IMR-90 (cell line): ENCODE results near the gene RRAGC. TPM values are rescaled to one million over a fixed set of nuclear protein-coding genes. Genes with fewer than 3 reads are reported as not detected.

Experiments
- ATAC-seq: fragments of 200-7000 bp; cut with Tn5 transposase; 2 replicates; pipeline ENCODE4 v1.9.1; 2020; ENCODE audit warnings: low read depth, mild to moderate bottlenecking, moderate library complexity
- BruUV-seq: library from RNA; stranded (reverse); fragments of 400-500 nt; replicated peaks from 2 replicates; lab custom pipeline; 2021; lab: Mats Ljungman, UMichigan
- CTCF ChIA-PET: fragments of 300-600 bp; formaldehyde crosslinking; extraction: SDS; loops from one replicate; lab custom pipeline; 2021; ENCODE audit warnings: antibody characterized with exemption; lab: Yijun Ruan, JAX
- POLR2A ChIA-PET: fragments of 300-600 bp; sonication (Branson Sonifier 250); formaldehyde crosslinking; loops from one replicate; lab custom pipeline; 2022; ENCODE audit warnings: antibody characterized with exemption; ENCODE audit not compliant: unreplicated experiment; lab: Charles Lee
- DNase-seq: peaks from one replicate; pipeline ENCODE4 v3.0.0; 2013
- H2AFZ ChIP-seq: replicated peaks from 2 replicates; pipeline ENCODE3; 2013; ENCODE audit warnings: low read length, mild to moderate bottlenecking; ENCODE audit not compliant: poor library complexity
- H2AK5ac ChIP-seq: 2 replicates; pipeline ENCODE4 v1.6.1; 2013; ENCODE audit warnings: low read depth, low read length, inconsistent platforms
- H2AK9ac ChIP-seq: replicated peaks from 2 replicates; pipeline ENCODE3; 2013; ENCODE audit warnings: mild to moderate bottlenecking, low read depth, low read length, moderate library complexity; ENCODE audit not compliant: poor library complexity
- H2BK120ac ChIP-seq: 2 replicates; pipeline ENCODE4 v1.6.1; 2013; ENCODE audit warnings: low read depth, low read length, inconsistent platforms
- H2BK15ac ChIP-seq: 3 replicates; pipeline ENCODE4 v1.6.1; 2013; ENCODE audit warnings: low read depth, low read length, inconsistent platforms
- H2BK20ac ChIP-seq: 2 replicates; pipeline ENCODE4 v1.6.1; 2013; ENCODE audit warnings: low read depth, mild to moderate bottlenecking, inconsistent platforms, low read length, moderate library complexity
- H2BK5ac ChIP-seq: 2 replicates; pipeline ENCODE4 v1.6.1; 2013; ENCODE audit warnings: mild to moderate bottlenecking, low read depth, low read length, inconsistent platforms; ENCODE audit not compliant: poor library complexity, severe bottlenecking
- H3K14ac ChIP-seq: replicated peaks from 2 replicates; pipeline ENCODE4 v1.6.1; 2013; ENCODE audit warnings: low read depth, low read length, inconsistent platforms
- H3K18ac ChIP-seq: 2 replicates; pipeline ENCODE4 v1.6.1; 2013; ENCODE audit warnings: low read depth, low read length, control low read depth
- H3K23ac ChIP-seq: 2 replicates; pipeline ENCODE4 v1.6.1; 2013; ENCODE audit warnings: low read depth, low read length, inconsistent platforms
- H3K27ac ChIP-seq: 2 replicates; pipeline ENCODE4 v1.5.1; 2013; ENCODE audit warnings: mild to moderate bottlenecking, control low read depth, low read length; ENCODE audit not compliant: insufficient read depth
- H3K27me3 ChIP-seq: 2 replicates; pipeline ENCODE4 v1.6.1; 2013; ENCODE audit warnings: low read length; ENCODE audit not compliant: control insufficient read depth, insufficient read depth
- H3K36me3 ChIP-seq: 2 replicates; pipeline ENCODE4 v1.6.1; 2013; ENCODE audit warnings: low read length, mixed read lengths; ENCODE audit not compliant: control insufficient read depth, insufficient read depth
- H3K4ac ChIP-seq: 2 replicates; pipeline ENCODE4 v1.6.1; 2013; ENCODE audit warnings: low read depth, low read length, inconsistent platforms
- H3K4me1 ChIP-seq: 2 replicates; pipeline ENCODE4 v1.6.1; 2013; ENCODE audit warnings: low read length, mixed read lengths; ENCODE audit not compliant: control insufficient read depth, insufficient read depth
- H3K4me2 ChIP-seq: 2 replicates; pipeline ENCODE4 v1.6.1; 2013; ENCODE audit warnings: low read depth, mild to moderate bottlenecking, control low read depth, low read length, moderate library complexity
- H3K4me3 ChIP-seq: 2 replicates; pipeline ENCODE4 v1.5.1; 2013; ENCODE audit warnings: low read depth, mild to moderate bottlenecking, control low read depth, low read length, moderate library complexity; ENCODE audit not compliant: insufficient read depth
- H3K56ac ChIP-seq: 2 replicates; pipeline ENCODE4 v1.6.1; 2013; ENCODE audit warnings: low read length, inconsistent platforms; ENCODE audit not compliant: insufficient read depth; ENCODE audit errors: extremely low read depth
- H3K79me1 ChIP-seq, 2 experiments: 2 replicates each; pipeline ENCODE4 v1.6.1; 2013; ENCODE audit warnings: low read length in 2 of 2, inconsistent platforms in 1 of 2, low read depth in 1 of 2
- H3K9ac ChIP-seq: 2 replicates; pipeline ENCODE4 v1.6.1; 2013; ENCODE audit warnings: low read depth, low read length, control low read depth
- H3K9me1 ChIP-seq: 2 replicates; pipeline ENCODE4 v1.6.1; 2013; ENCODE audit warnings: low read length, inconsistent platforms; ENCODE audit not compliant: insufficient read depth
- H3K9me3 ChIP-seq: 2 replicates; pipeline ENCODE4 v1.6.1; 2013; ENCODE audit warnings: low read length; ENCODE audit not compliant: control insufficient read depth, insufficient read depth
- H4K20me1 ChIP-seq: 2 replicates; pipeline ENCODE4 v1.6.1; 2013; ENCODE audit warnings: low read length, inconsistent platforms; ENCODE audit not compliant: insufficient read depth
- H4K5ac ChIP-seq: 2 replicates; pipeline ENCODE4 v1.6.1; 2013; ENCODE audit warnings: mild to moderate bottlenecking, low read depth, low read length, control low read depth
- H4K8ac ChIP-seq, 2 experiments: 2 replicates each; pipeline ENCODE4 v1.6.1; 2013; ENCODE audit warnings: low read depth in 2 of 2, low read length in 2 of 2, control low read depth in 1 of 2, inconsistent platforms in 1 of 2
- H4K91ac ChIP-seq: 2 replicates; pipeline ENCODE4 v1.6.1; 2013; ENCODE audit warnings: low read depth, low read length, inconsistent platforms; ENCODE audit not compliant: insufficient read depth
- BHLHE40 ChIP-seq: fragments of 150-350 bp; IDR thresholded peaks from 2 replicates; pipeline ENCODE4 v1.6.1; 2016; ENCODE audit warnings: mild to moderate bottlenecking, low read depth, low read length
- CHD1 ChIP-seq: IDR thresholded peaks from 2 replicates; pipeline ENCODE4 v1.6.1; 2012; ENCODE audit warnings: low read depth, low read length, improper control_type of control experiment
- CTCF ChIP-seq: conservative IDR thresholded peaks from 2 replicates; pipeline ENCODE4 v1.5.1; 2012; ENCODE audit warnings: mild to moderate bottlenecking, low read depth, low read length, improper control_type of control experiment
- FOS ChIP-seq: fragments of 150-350 bp; IDR thresholded peaks from 2 replicates; pipeline ENCODE4 v1.6.1; 2016; ENCODE audit warnings: low read depth, low read length
- NFE2L2 ChIP-seq: fragments of 150-350 bp; IDR thresholded peaks from 2 replicates; pipeline ENCODE4 v1.6.1; 2016; ENCODE audit warnings: low read depth, mild to moderate bottlenecking, low read length
- POLR2A ChIP-seq: IDR thresholded peaks from 2 replicates; pipeline ENCODE4 v1.6.1; 2012; ENCODE audit warnings: mild to moderate bottlenecking, low read depth, low read length
- RAD21 ChIP-seq: IDR thresholded peaks from 2 replicates; pipeline ENCODE4 v1.6.1; 2012; ENCODE audit warnings: low read length, improper control_type of control experiment
- dilution Hi-C: fragments of 300-500 bp; cut with HindIII; formaldehyde crosslinking; loops from one replicate; pipeline ENCODE4 v1.14.3; 2018; ENCODE audit warnings: low sequenced_read_pairs; ENCODE audit not compliant: unreplicated experiment
- in situ Hi-C: fragments of 300-500 bp; cut with MboI; formaldehyde crosslinking; loops from 3 replicates; pipeline ENCODE4 v1.14.3; 2019; ENCODE audit warnings: low sequenced_read_pairs, inconsistent platforms, mixed read lengths
- intact Hi-C: fragments of 100-400 bp; cut with micrococcal nuclease; formaldehyde crosslinking; loops from 2 replicates; pipeline ENCODE4 v1.10.0; 2022
- polyA plus RNA-seq, 3 experiments: library from polyadenylated mRNA; depleted of rRNA; stranded (reverse); fragments of >200 nt; gene quantifications; 2 replicates each; pipeline ENCODE4 v1.2.3, GENCODE V29; 2012; ENCODE audit warnings: low replicate concordance in 1 of 3
- total RNA-seq: library from RNA; depleted of rRNA; stranded (reverse); fragments of >200 nt; gene quantifications from 2 replicates; pipeline ENCODE4 v1.2.3, GENCODE V29; 2012

The RRAGC gene
- total and polyA plus RNA-seq, 2 of the 4 experiments (the other 2 are of a cell fraction): 7.2 to 12.2 TPM

GRCh38 chr1:38793299-38793698, 66.3 kb downstream of the RRAGC start:
- Histone ChIP-seq H3K9ac (no peak overlapping the region), H4K91ac (no peak overlapping the region), H2BK20ac (no peak overlapping the region), H3K27ac (no peak overlapping the region), H3K36me3 (no peaks in the 10 kb centered on the region), H3K56ac (no peak overlapping the region), H3K9me1 (no peaks in the 10 kb centered on the region), H2BK120ac (no peak overlapping the region), H2BK5ac (no peak overlapping the region), H3K18ac (no peak overlapping the region), H4K20me1 (no peaks in the 10 kb centered on the region), H3K9me3 (no peaks in the 10 kb centered on the region), H2AK5ac (no peak overlapping the region), H3K79me1 (no peaks in the 10 kb centered on the region), H2AK9ac (no peak overlapping the region), H3K27me3 (peaks cover 5% of the 10 kb centered on the region), H3K23ac (no peak overlapping the region), H3K4ac (no peak overlapping the region), H4K8ac (no peak overlapping the region), H3K4me3 (no peak overlapping the region), H4K5ac (no peak overlapping the region), H3K4me2 (no peak overlapping the region), H2BK15ac (no peak overlapping the region), H3K4me1 (no peaks in the 10 kb centered on the region), H2AFZ (no peak overlapping the region), H3K14ac (no peak overlapping the region)
- DNase-seq (no peak), ATAC-seq (no peak)
- no TSS peak for BruUV-seq
- intact Hi-C loops: no loop called here
- no peak for TF ChIP-seq CTCF
- TF ChIP-seq NFE2L2: no peak
- no peak for TF ChIP-seq BHLHE40
- TF ChIP-seq RAD21: no peak
- no peak for TF ChIP-seq CHD1
- TF ChIP-seq FOS: no peak
- no peak for TF ChIP-seq POLR2A
- POLR2A ChIA-PET: no interaction called here
- CTCF ChIA-PET: interaction anchor here (0.9 kb wide), 1 partner anchor 8 kb away, joined by 3 read pairs; no protein-coding TSS in a partner anchor
- dilution Hi-C loops: no loop called here
- in situ Hi-C loops: no loop called here
